Mammary epithelial cell (primary cell): ENCODE results near the gene SUSD5.

ENCODE experiments used
- EZH2 ChIP-seq: IDR thresholded peaks from 2 replicates; pipeline ENCODE4 v1.6.1; 2012; ENCODE audit warnings: low read length, inconsistent platforms, borderline replicate concordance
- TF ChIP-seq, protein P1 (sequence below), 2 donors: IDR thresholded peaks in 1 of 2; conservative IDR thresholded peaks in 1 of 2; 2 replicates each; pipeline ENCODE4 v1.5.1; 2011 to 2012; ENCODE audit warnings: inconsistent platforms in 2 of 2, low read length in 2 of 2, mild to moderate bottlenecking in 2 of 2, control low read depth in 1 of 2, low read depth in 1 of 2; ENCODE audit not compliant: insufficient read depth in 1 of 2; ENCODE audit errors: extremely low read depth in 1 of 2

DNA sequence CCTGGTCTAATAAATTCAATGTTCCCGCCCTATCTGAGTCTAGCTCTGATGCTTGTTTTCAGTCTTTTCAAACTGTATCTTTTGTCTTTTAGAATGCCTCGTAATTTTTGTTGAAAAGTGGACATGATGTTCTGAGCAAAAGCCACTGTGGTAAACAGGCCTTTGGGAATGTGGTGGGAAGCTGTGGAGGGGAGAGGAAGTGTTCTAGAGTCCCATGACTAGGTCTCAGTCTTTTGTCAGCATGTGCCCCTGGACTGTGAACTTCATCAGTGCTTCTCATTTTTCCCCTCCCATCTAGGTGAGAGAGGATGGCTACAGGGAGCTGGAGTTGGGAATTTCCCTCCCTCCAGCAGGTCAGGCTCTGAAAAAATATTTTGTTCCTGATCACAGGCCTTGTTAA is 33.7 kb downstream of the SUSD5 start:
- TF ChIP-seq, protein P1, sequence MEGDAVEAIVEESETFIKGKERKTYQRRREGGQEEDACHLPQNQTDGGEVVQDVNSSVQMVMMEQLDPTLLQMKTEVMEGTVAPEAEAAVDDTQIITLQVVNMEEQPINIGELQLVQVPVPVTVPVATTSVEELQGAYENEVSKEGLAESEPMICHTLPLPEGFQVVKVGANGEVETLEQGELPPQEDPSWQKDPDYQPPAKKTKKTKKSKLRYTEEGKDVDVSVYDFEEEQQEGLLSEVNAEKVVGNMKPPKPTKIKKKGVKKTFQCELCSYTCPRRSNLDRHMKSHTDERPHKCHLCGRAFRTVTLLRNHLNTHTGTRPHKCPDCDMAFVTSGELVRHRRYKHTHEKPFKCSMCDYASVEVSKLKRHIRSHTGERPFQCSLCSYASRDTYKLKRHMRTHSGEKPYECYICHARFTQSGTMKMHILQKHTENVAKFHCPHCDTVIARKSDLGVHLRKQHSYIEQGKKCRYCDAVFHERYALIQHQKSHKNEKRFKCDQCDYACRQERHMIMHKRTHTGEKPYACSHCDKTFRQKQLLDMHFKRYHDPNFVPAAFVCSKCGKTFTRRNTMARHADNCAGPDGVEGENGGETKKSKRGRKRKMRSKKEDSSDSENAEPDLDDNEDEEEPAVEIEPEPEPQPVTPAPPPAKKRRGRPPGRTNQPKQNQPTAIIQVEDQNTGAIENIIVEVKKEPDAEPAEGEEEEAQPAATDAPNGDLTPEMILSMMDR (conservative IDR thresholded peaks at IDR 0.05 in 1 of 2, IDR thresholded peaks at IDR 0.05 in 1 of 2; ENCODE audit: extremely low read depth in 1 of 2, insufficient read depth in 1 of 2, low read depth in 1 of 2, low read length in 2 of 2), result no peak
- TF ChIP-seq EZH2, result no peak
